Activated naive CD8-positive, alpha-beta T cell (primary cell): ENCODE data around the gene TSPAN18.

Experiments
- H3K27ac Mint-ChIP-seq: one replicate; pipeline ENCODE4 v1.8.0; 2021; ENCODE audit warnings: mixed read lengths
- H3K27me3 Mint-ChIP-seq: one replicate; pipeline ENCODE4 v1.8.0; 2021; ENCODE audit warnings: mixed read lengths
- H3K36me3 Mint-ChIP-seq: one replicate; pipeline ENCODE4 v1.8.0; 2021; ENCODE audit warnings: mixed read lengths
- H3K4me1 Mint-ChIP-seq: one replicate; pipeline ENCODE4 v1.8.0; 2021; ENCODE audit warnings: low read depth, mixed read lengths
- H3K4me3 Mint-ChIP-seq: one replicate; pipeline ENCODE4 v1.8.0; 2021; ENCODE audit warnings: mild to moderate bottlenecking, mixed read lengths
- H3K9me3 Mint-ChIP-seq: one replicate; pipeline ENCODE4 v1.8.0; 2021; ENCODE audit warnings: low read depth, mixed read lengths

Gene TSPAN18

GRCh38 chr11:44893308-44893822, 166.6 kb downstream of the TSPAN18 start:
- Mint-ChIP-seq H3K27me3 (no peaks in the 10 kb centered on the region), H3K4me1 (no peaks in the 10 kb centered on the region), H3K36me3 (peaks cover 6% of the 10 kb centered on the region), H3K27ac (no peak overlapping the region), H3K4me3 (no peak overlapping the region), H3K9me3 (no peaks in the 10 kb centered on the region)

GRCh38 chr11:44893846-44894617, 167.3 kb downstream of the TSPAN18 start:
- H3K27ac Mint-ChIP-seq, result no peak overlapping the region
- H3K36me3 Mint-ChIP-seq, result peaks cover 4% of the 10 kb centered on the region
- H3K4me3 Mint-ChIP-seq, result no peak overlapping the region
- no peaks in the 10 kb centered on the region for H3K9me3 Mint-ChIP-seq
- no peaks in the 10 kb centered on the region for H3K27me3 Mint-ChIP-seq
- no peaks in the 10 kb centered on the region for H3K4me1 Mint-ChIP-seq

- Mint-ChIP-seq H3K36me3 (peaks cover 4% of the 10 kb centered on the region), H3K9me3 (no peaks in the 10 kb centered on the region), H3K4me1 (no peaks in the 10 kb centered on the region), H3K4me3 (no peak overlapping the region), H3K27ac (no peak overlapping the region), H3K27me3 (no peaks in the 10 kb centered on the region)
Observed at GRCh38 chr11:44899959-44900358, 173.2 kb downstream of the TSPAN18 start.

- Mint-ChIP-seq H3K36me3 (peaks cover 5% of the 10 kb centered on the region), H3K27me3 (no peaks in the 10 kb centered on the region), H3K4me3 (no peak overlapping the region), H3K9me3 (no peaks in the 10 kb centered on the region), H3K4me1 (no peaks in the 10 kb centered on the region), H3K27ac (no peak overlapping the region)
Observed at GRCh38 chr11:44901120-44901633, 174.4 kb downstream of the TSPAN18 start.

GRCh38 chr11:44901786-44902185, 175.0 kb downstream of the TSPAN18 start:
- Mint-ChIP-seq H3K27me3 (no peaks in the 10 kb centered on the region), H3K36me3 (peaks cover 5% of the 10 kb centered on the region), H3K4me1 (no peaks in the 10 kb centered on the region), H3K27ac (no peak overlapping the region), H3K9me3 (no peaks in the 10 kb centered on the region), H3K4me3 (no peak overlapping the region)

GRCh38 chr11:44903035-44903434, 176.3 kb downstream of the TSPAN18 start:
- Mint-ChIP-seq H3K27ac (no peak overlapping the region), H3K27me3 (no peaks in the 10 kb centered on the region), H3K9me3 (no peaks in the 10 kb centered on the region), H3K4me3 (no peak overlapping the region), H3K36me3 (peaks cover 2% of the 10 kb centered on the region), H3K4me1 (no peaks in the 10 kb centered on the region)

- Mint-ChIP-seq H3K27me3 (no peaks in the 10 kb centered on the region), H3K27ac (no peak overlapping the region), H3K4me1 (no peaks in the 10 kb centered on the region), H3K9me3 (no peaks in the 10 kb centered on the region), H3K36me3 (peaks cover 2% of the 10 kb centered on the region), H3K4me3 (no peak overlapping the region)
Observed at GRCh38 chr11:44903518-44903917, 176.8 kb downstream of the TSPAN18 start.

GRCh38 chr11:44904261-44905020, 177.7 kb downstream of the TSPAN18 start:
- no peaks in the 10 kb centered on the region for H3K9me3 Mint-ChIP-seq
- H3K27ac Mint-ChIP-seq, result no peak overlapping the region
- no peaks in the 10 kb centered on the region for H3K4me1 Mint-ChIP-seq
- no peak overlapping the region for H3K4me3 Mint-ChIP-seq
- H3K27me3 Mint-ChIP-seq, result no peaks in the 10 kb centered on the region
- H3K36me3 Mint-ChIP-seq, result peaks cover 2% of the 10 kb centered on the region

GRCh38 chr11:44905131-44905866, 178.5 kb downstream of the TSPAN18 start:
- Mint-ChIP-seq H3K27ac (no peak overlapping the region), H3K27me3 (no peaks in the 10 kb centered on the region), H3K4me3 (no peak overlapping the region), H3K36me3 (peaks cover 2% of the 10 kb centered on the region), H3K9me3 (no peaks in the 10 kb centered on the region), H3K4me1 (no peaks in the 10 kb centered on the region)

GRCh38 chr11:44906649-44907048, 179.9 kb downstream of the TSPAN18 start:
- Mint-ChIP-seq H3K4me1 (peaks cover 4% of the 10 kb centered on the region), H3K36me3 (peaks cover 2% of the 10 kb centered on the region), H3K4me3 (no peak overlapping the region), H3K27me3 (no peaks in the 10 kb centered on the region), H3K9me3 (no peaks in the 10 kb centered on the region), H3K27ac (no peak overlapping the region)

- H3K36me3 Mint-ChIP-seq, result peaks cover 3% of the 10 kb centered on the region
- H3K4me1 Mint-ChIP-seq, result peaks cover 4% of the 10 kb centered on the region
- no peaks in the 10 kb centered on the region for H3K27me3 Mint-ChIP-seq
- no peaks in the 10 kb centered on the region for H3K9me3 Mint-ChIP-seq
- no peak overlapping the region for H3K4me3 Mint-ChIP-seq
- H3K27ac Mint-ChIP-seq, result no peak overlapping the region
Observed at GRCh38 chr11:44909557-44909956, 182.8 kb downstream of the TSPAN18 start.

GRCh38 chr11:44910591-44910990, 183.8 kb downstream of the TSPAN18 start:
- Mint-ChIP-seq H3K4me1 (peaks cover 4% of the 10 kb centered on the region), H3K4me3 (no peak overlapping the region), H3K27ac (no peak overlapping the region), H3K9me3 (no peaks in the 10 kb centered on the region), H3K36me3 (peaks cover 2% of the 10 kb centered on the region), H3K27me3 (no peaks in the 10 kb centered on the region)

GRCh38 chr11:44911029-44911814, 184.5 kb downstream of the TSPAN18 start:
- H3K4me1 Mint-ChIP-seq, result peaks cover 4% of the 10 kb centered on the region
- H3K4me3 Mint-ChIP-seq, result no peak overlapping the region
- H3K36me3 Mint-ChIP-seq, result peaks cover 2% of the 10 kb centered on the region
- H3K27ac Mint-ChIP-seq, result no peak overlapping the region
- no peaks in the 10 kb centered on the region for H3K9me3 Mint-ChIP-seq
- no peaks in the 10 kb centered on the region for H3K27me3 Mint-ChIP-seq

- H3K27me3 Mint-ChIP-seq, result no peaks in the 10 kb centered on the region
- H3K27ac Mint-ChIP-seq, result no peak overlapping the region
- H3K4me1 Mint-ChIP-seq, result peaks cover 4% of the 10 kb centered on the region
- no peaks in the 10 kb centered on the region for H3K9me3 Mint-ChIP-seq
- peaks cover 2% of the 10 kb centered on the region for H3K36me3 Mint-ChIP-seq
- H3K4me3 Mint-ChIP-seq, result no peak overlapping the region
Observed at GRCh38 chr11:44912270-44912987, 185.7 kb downstream of the TSPAN18 start.
